HG03039 (cell line): ENCODE results near the gene UGT1A5.

Experiments used
- ATAC-seq: cut with Tn5 transposase; IDR thresholded peaks from one replicate; pipeline ENCODE4 v1.9.1; 2021; ENCODE audit warnings: mild to moderate bottlenecking, moderate library complexity; ENCODE audit not compliant: unreplicated experiment

The UGT1A5 gene

GRCh38 chr2:233803994-233804393 lies 91.3 kb downstream of the UGT1A5 start:
- no peak for ATAC-seq

GRCh38 chr2:233807215-233807865 lies 94.6 kb downstream of the UGT1A5 start:
- no peak for ATAC-seq

- no peak for ATAC-seq
Observed at GRCh38 chr2:233807966-233808935, 95.5 kb downstream of the UGT1A5 start.

- no peak for ATAC-seq
Observed at GRCh38 chr2:233810385-233810784, 97.7 kb downstream of the UGT1A5 start.

- no peak for ATAC-seq
Observed at GRCh38 chr2:233811087-233811486, 98.4 kb downstream of the UGT1A5 start.

GRCh38 chr2:233811732-233812131 lies 99.0 kb downstream of the UGT1A5 start:
- ATAC-seq = no peak

GRCh38 chr2:233813236-233814055 lies 100.7 kb downstream of the UGT1A5 start:
- ATAC-seq = no peak

- no peak for ATAC-seq
Observed at GRCh38 chr2:233814056-233814835, 101.5 kb downstream of the UGT1A5 start.

- no peak for ATAC-seq
Observed at GRCh38 chr2:233815861-233816260, 103.2 kb downstream of the UGT1A5 start.

GRCh38 chr2:233816334-233816733 lies 103.6 kb downstream of the UGT1A5 start:
- ATAC-seq = no peak

GRCh38 chr2:233816771-233817170 lies 104.1 kb downstream of the UGT1A5 start:
- ATAC-seq = no peak

- no peak for ATAC-seq
Observed at GRCh38 chr2:233817361-233817911, 104.7 kb downstream of the UGT1A5 start.

- ATAC-seq = no peak
Observed at GRCh38 chr2:233817995-233818638, 105.4 kb downstream of the UGT1A5 start.

- ATAC-seq = no peak
Observed at GRCh38 chr2:233818639-233819621, 106.2 kb downstream of the UGT1A5 start.

- ATAC-seq = no peak
Observed at GRCh38 chr2:233819884-233820773, 107.4 kb downstream of the UGT1A5 start.

- no peak for ATAC-seq
Observed at GRCh38 chr2:233820774-233821105, 108.0 kb downstream of the UGT1A5 start.

- no peak for ATAC-seq
Observed at GRCh38 chr2:233821196-233821595, 108.5 kb downstream of the UGT1A5 start.

- ATAC-seq = no peak
Observed at GRCh38 chr2:233821709-233822100, 109.0 kb downstream of the UGT1A5 start.
